ENCODE results near the gene ATP6V0A1.

DNA sequence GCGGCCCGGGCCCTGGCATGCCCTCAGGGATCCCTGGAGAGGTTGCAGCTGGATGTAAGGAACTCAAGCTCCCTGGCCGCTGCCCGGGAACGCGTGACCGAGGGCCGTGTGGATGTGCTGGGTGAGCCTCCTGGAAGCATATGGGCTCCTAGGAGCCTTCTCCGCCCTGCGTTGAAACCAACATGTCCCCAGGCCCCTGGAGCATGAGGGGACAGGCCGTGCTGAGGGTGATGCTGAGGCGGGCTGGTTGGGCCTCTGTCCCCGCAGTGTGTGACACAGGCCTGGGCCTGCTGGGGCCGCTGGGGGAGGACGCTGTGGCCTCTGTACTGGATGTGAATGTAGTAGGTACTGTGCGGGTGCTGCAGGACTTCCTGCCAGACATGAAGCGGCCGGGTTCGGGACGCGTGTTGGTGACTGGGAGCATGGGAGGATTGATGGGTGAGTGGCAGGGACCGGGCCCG lies 88.4 kb downstream of the ATP6V0A1 start:
- TF ChIP-seq POLR2A (IDR thresholded peaks at IDR 0.05) = no peak
- no peak for TF ChIP-seq CTCF (IDR thresholded peaks at IDR 0.05)
- TF ChIP-seq EP300 (IDR thresholded peaks at IDR 0.05) = no peak

Data from tibial nerve (tissue), 4 donors.